ENCODE data around the gene FNDC3B.

The FNDC3B gene

GRCh38 chr3:172181932-172182586, 142.7 kb downstream of the FNDC3B start:
- Histone ChIP-seq H3K4me3 (ENCODE audit: low read depth in 1 of 2, low read length in 1 of 2) (no peak overlapping the region), H3K9me3 (no peaks in the 10 kb centered on the region), H3K27ac (peak overlapping the region; percentile 64), H3K4me1 (ENCODE audit: control insufficient read depth in 1 of 2, insufficient read depth in 1 of 2, low read depth in 1 of 2, low read length in 1 of 2) (peaks cover 14 to 19% of the 10 kb centered on the region in 2 experiments), H3K27me3 (no peaks in the 10 kb centered on the region), H3K36me3 (no peaks in the 10 kb centered on the region)
- no peak for TF ChIP-seq CTCF (IDR thresholded peaks at IDR 0.05)

GRCh38 chr3:172182797-172183196, 143.4 kb downstream of the FNDC3B start:
- no peaks in the 10 kb centered on the region for H3K9me3 ChIP-seq
- H3K4me3 ChIP-seq (ENCODE audit: low read depth in 1 of 2, low read length in 1 of 2): no peak overlapping the region
- peak overlapping the region; percentile 64 for H3K27ac ChIP-seq
- H3K36me3 ChIP-seq: no peaks in the 10 kb centered on the region
- H3K27me3 ChIP-seq: no peaks in the 10 kb centered on the region
- no peak for TF ChIP-seq CTCF (IDR thresholded peaks at IDR 0.05)
- peaks cover 11 to 18% of the 10 kb centered on the region in 2 experiments for H3K4me1 ChIP-seq (ENCODE audit: control insufficient read depth in 1 of 2, insufficient read depth in 1 of 2, low read depth in 1 of 2, low read length in 1 of 2)

- TF ChIP-seq CTCF (IDR thresholded peaks at IDR 0.05): no peak
- H3K27ac ChIP-seq: peak overlapping the region; percentile 2
Observed at GRCh38 chr3:172184106-172184822, 144.9 kb downstream of the FNDC3B start.

GRCh38 chr3:172185907-172186306, 146.5 kb downstream of the FNDC3B start:
- peaks cover 11 to 18% of the 10 kb centered on the region in 2 experiments for H3K4me1 ChIP-seq (ENCODE audit: control insufficient read depth in 1 of 2, insufficient read depth in 1 of 2, low read depth in 1 of 2, low read length in 1 of 2)
- no peaks in the 10 kb centered on the region for H3K36me3 ChIP-seq
- H3K4me3 ChIP-seq (ENCODE audit: low read depth in 1 of 2, low read length in 1 of 2): no peak overlapping the region
- no peaks in the 10 kb centered on the region for H3K9me3 ChIP-seq
- no peak overlapping the region for H3K27ac ChIP-seq
- no peak for TF ChIP-seq CTCF (IDR thresholded peaks at IDR 0.05)
- H3K27me3 ChIP-seq: no peaks in the 10 kb centered on the region

More at GRCh38 chr3:172184106-172184822, 144.9 kb downstream of the FNDC3B start:
- H3K27me3 ChIP-seq: no peaks in the 10 kb centered on the region
- H3K9me3 ChIP-seq: no peaks in the 10 kb centered on the region
- H3K36me3 ChIP-seq: no peaks in the 10 kb centered on the region
- no peak overlapping the region for H3K4me3 ChIP-seq (ENCODE audit: low read depth in 1 of 2, low read length in 1 of 2)
- H3K4me1 ChIP-seq (ENCODE audit: control insufficient read depth in 1 of 2, insufficient read depth in 1 of 2, low read depth in 1 of 2, low read length in 1 of 2): peaks cover 11 to 18% of the 10 kb centered on the region in 2 experiments

GRCh38 chr3:172186607-172187006, 147.2 kb downstream of the FNDC3B start:
- Histone ChIP-seq H3K27ac (peak overlapping the region; percentile 12), H3K4me1 (ENCODE audit: control insufficient read depth in 1 of 2, insufficient read depth in 1 of 2, low read depth in 1 of 2, low read length in 1 of 2) (peaks cover 11 to 18% of the 10 kb centered on the region in 2 experiments), H3K36me3 (no peaks in the 10 kb centered on the region), H3K27me3 (no peaks in the 10 kb centered on the region), H3K4me3 (ENCODE audit: low read depth in 1 of 2, low read length in 1 of 2) (no peak overlapping the region), H3K9me3 (no peaks in the 10 kb centered on the region)
- no peak for TF ChIP-seq CTCF (IDR thresholded peaks at IDR 0.05)
